HG03432 (cell line): ENCODE data around the gene TLX3.

Experiments used
- ATAC-seq: cut with Tn5 transposase; IDR thresholded peaks from one replicate; pipeline ENCODE4 v1.9.1; 2021; ENCODE audit warnings: mild to moderate bottlenecking, moderate library complexity; ENCODE audit not compliant: unreplicated experiment

Gene TLX3

GRCh38 chr5:171300358-171300757 is 8.7 kb upstream of the TLX3 start:
- ATAC-seq = no peak

- ATAC-seq = no peak
Measured at GRCh38 chr5:171306166-171306565, 2.9 kb upstream of the TLX3 start.

DNA sequence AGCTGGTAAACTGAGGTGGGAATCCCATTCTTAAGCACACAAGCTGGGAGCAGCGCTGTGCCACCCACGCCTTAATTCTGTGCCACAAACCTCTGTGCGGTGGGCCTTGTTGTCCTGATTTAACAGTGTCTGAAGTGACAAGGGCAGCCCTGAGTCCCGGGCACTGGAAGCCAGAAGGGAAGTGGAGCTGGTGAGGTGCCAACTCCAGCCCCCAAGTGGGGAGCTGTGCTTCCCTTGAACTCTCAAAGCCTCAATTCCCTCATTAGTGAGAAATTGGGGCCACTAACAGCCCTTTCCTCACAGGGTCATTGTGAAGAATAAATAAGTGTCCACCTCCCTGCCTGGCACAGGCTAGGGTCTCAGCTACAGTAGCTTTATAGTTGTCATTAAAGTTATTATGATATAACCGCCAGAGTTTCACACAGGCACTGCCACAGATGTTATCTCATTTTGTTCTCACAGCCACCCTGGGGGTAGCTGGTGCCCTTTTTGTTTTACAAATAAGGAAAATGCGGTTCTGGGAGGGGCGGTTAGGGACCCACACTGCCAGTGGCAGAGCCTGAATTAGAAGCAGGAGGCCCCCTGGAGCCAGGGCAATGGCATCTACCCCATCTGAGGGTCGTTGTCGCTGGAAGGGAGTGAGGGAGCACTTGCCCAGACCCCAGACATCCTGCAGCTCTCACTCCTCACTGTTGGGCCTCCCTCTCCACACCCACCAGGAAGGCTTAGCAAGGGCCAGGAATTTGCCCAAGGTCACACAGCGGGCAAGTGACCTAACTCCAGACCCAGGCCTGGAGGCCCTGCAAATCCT is 2.1 kb upstream of the TLX3 start:
- ATAC-seq = no peak

- ATAC-seq = no peak
Measured at GRCh38 chr5:171307789-171308452, 1.1 kb upstream of the TLX3 start.

DNA sequence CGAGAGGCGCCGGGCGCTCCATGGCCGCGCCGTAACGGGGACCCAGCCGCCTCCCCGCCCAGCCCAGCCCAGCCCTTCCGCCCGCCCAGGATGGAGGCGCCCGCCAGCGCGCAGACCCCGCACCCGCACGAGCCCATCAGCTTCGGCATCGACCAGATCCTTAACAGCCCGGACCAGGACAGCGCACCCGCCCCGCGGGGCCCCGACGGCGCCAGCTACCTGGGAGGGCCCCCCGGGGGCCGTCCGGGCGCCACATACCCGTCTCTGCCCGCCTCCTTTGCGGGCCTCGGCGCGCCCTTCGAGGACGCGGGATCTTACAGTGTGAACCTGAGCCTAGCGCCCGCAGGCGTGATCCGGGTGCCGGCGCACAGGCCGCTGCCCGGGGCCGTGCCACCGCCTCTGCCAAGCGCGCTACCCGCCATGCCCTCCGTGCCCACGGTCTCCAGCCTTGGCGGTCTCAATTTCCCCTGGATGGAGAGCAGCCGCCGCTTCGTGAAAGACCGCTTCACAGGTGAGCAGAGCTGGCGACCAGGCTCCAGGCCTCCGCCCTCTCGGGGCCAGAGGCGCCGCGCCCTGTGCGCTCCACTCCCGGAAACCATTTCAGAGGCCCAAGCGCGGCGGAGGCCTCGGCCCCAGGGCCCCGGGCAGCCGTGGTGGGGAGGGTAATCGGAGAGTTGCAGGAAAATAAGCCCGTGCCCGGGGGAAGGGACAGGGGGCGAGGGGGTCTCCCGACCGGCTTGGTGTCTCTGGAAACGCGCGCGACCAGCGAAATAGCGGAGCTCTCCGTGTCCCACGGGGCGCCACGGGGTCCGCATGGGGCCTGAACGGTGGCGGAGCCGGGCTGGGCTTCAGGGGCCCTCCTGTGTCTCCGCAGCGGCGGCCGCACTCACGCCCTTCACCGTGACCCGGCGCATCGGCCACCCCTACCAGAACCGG is 496 bp downstream of the TLX3 start:
- ATAC-seq = no peak

GRCh38 chr5:171310212-171310818 is 1.3 kb downstream of the TLX3 start:
- ATAC-seq = no peak

- ATAC-seq = no peak
Measured at GRCh38 chr5:171310819-171311321, 1.8 kb downstream of the TLX3 start.

- no peak for ATAC-seq
Measured at GRCh38 chr5:171311322-171312077, 2.5 kb downstream of the TLX3 start.

- no peak for ATAC-seq
Measured at GRCh38 chr5:171312129-171312974, 3.3 kb downstream of the TLX3 start.

- ATAC-seq = no peak
Measured at GRCh38 chr5:171313481-171314206, 4.6 kb downstream of the TLX3 start.

DNA sequence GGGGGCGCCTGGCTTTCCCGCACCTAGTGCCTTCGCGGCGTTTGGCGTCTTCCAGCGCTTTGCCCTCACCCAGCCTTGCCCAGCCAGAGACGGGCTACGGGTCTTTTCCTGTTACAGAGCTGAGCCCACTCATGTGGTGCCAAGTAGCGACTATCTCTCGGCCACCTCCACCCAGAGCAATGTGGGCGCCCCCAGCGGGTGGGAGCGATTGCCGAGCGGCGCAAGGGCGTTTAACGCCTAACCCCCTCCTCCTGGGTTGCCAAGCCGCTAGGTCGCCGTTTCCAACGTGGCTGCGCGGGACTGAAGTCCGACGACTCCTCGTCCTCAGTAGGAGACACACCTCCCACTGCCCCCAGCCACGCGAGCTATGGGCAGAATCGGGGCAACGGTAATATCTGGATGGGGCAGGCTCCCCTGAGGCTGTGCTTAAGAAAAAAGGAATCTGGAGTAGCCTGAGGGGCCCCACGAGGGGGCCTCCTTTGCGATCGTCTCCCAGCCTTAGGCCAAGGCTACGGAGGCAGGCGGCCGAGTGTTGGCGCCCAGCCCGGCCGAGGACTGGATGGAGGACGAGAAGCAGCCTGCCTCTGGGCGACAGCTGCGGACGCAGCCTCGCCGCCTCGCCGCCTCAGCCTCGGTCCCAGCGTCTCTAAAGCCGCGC is 5.8 kb downstream of the TLX3 start:
- ATAC-seq = no peak

GRCh38 chr5:171315386-171315891 is 6.4 kb downstream of the TLX3 start:
- ATAC-seq = no peak

DNA sequence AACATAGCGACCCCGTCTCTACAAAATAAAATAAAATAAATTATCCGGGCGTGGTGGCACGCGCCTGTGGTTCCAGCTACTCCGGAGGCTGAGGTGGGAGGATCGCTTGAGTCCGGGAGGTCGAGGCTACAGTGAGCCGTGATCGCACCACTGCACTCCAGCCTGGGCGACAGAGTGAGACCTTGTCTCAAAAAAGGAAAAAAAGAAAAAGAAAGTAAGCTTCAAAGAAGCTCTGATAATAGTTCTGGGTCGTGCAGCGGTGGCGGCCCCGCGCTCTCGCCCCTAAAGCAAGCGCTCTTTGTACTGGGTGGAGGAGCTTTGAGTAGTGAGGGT is 6.8 kb downstream of the TLX3 start:
- ATAC-seq = no peak

DNA sequence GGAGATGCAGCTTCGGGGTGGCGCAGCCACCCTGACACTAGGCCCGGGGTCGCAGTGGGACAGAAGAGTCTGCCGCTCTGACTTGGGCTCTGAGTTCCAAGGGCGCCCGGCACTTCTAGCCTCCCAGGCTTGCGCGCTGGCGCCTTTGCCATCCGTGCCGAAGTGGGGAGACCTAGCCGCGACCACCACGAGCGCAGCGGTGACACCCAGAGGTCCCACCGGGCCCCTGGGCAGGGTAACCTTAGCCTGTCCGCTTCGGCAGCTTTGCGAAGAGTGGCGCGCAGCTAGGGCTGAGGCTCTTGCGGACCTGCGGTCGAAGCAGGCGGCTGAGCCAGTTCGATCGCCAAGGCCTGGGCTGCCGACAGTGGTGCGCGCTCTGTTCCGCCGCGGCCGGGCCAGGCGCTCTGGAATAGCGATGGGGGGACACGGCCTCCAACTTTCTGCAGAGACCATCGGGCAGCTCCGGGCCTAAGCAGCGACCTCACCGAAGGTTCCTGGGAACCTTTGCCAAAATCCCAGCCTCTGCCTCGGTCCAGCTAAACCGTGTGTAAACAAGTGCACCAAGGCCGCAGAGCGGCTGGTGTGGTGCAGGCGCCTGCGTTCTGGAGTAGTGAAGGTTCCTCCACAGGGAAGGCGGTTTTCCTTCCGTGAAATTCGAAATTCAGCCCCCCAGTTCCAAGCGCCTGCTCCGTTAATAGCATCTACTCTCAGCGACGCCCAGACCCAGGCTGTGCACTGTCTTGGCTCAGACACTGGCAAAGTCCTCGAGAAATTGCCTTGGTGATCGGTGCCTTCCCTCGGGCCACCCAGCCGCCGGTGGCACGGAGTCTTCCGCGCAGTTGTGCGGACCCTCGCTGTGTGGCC is 7.4 kb downstream of the TLX3 start:
- ATAC-seq = no peak

DNA sequence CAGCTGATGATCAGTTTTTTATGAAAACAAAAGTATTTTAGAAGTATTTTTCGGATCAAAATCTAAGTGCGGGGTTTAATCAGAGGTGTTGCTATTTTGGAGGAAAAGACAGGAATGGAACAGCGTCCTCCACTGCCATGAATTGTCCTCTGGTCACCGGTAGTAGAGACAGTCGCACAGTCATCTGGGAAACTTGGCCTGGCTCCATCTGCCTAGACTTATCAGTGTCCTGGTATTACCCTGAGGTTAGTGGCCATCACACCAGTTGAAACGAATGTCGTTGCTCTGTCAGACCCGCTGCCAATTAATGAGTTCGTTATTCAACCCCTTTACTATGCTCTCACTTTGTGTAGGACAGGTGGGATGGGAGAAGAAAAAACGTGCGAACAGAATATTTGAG is 8.2 kb downstream of the TLX3 start:
- no peak for ATAC-seq

- no peak for ATAC-seq
Measured at GRCh38 chr5:171318026-171318425, 9.0 kb downstream of the TLX3 start.

GRCh38 chr5:171321447-171321846 is 12.4 kb downstream of the TLX3 start:
- no peak for ATAC-seq
